Measurements from ENCODE around the gene PITPNM1.

Gene PITPNM1

DNA sequence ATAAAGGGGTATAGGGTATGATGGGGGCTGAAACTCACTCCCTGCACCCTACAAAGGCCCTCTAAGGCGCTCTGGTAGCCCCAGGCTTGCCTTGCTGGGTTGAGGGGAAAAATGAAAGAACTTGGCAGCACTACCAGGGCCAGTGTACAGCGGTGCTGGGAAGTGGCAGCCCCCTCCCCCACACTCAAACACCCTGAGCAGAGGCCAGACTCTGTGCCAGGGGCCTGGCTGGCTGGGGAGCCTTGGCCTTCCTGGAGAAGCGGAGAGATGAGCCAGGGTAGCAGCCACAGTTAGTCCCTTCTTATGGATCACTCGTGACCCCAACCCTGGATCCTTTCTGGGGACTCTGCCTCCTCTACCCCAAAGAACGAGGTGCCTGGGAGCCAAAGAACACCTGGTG, 38.8 kb downstream of the PITPNM1 start:
- DNase-seq (ENCODE audit: low read depth): no peak

- peak; percentile 17 for DNase-seq (ENCODE audit: low read depth)
Observed at GRCh38 chr11:67465530-67465929, 39.6 kb downstream of the PITPNM1 start.

DNA sequence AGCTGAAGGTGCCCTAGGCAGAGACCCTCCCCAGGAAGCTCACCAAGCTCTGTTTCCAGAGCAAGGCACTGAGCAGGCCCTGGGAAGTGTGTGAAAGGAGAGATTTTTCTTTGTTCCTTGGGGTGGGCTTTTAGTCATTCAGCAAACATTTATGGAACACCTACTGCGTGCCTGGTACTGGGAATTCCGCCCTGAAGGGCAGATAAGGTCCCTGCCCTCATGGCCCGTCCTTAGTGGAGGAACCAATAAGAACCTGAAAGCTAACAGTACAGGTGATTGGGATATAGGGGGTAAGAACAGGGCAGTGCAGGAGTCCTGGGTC, 40.0 kb downstream of the PITPNM1 start:
- no peak for DNase-seq (ENCODE audit: low read depth)

- DNase-seq (ENCODE audit: low read depth): peak; percentile 34
Observed at GRCh38 chr11:67464411-67465188, 40.6 kb downstream of the PITPNM1 start.

- no peak for DNase-seq (ENCODE audit: low read depth)
Observed at GRCh38 chr11:67463680-67464410, 41.3 kb downstream of the PITPNM1 start.

- DNase-seq (ENCODE audit: low read depth): no peak
Observed at GRCh38 chr11:67463186-67463585, 42.0 kb downstream of the PITPNM1 start.

DNA sequence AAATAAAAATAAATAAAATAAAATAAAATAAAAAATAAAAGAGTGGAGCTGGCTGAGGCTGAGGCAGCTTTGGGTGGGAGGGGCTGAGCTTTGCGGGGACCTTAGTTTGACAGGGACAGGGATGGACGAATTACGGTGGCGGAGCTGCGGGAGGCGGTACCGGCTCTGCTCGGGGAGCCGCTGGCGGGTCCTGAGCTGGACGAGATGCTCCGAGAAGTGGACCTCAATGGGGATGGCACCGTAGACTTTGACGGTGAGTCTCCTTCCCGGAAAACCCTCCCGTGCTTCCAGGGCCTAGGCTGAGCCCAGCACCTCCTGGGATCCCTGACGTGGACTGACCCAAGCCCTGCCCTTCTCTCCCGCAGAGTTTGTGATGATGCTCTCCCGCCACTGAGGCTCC, 46.9 kb downstream of the PITPNM1 start:
- DNase-seq (ENCODE audit: low read depth): no peak

DNA sequence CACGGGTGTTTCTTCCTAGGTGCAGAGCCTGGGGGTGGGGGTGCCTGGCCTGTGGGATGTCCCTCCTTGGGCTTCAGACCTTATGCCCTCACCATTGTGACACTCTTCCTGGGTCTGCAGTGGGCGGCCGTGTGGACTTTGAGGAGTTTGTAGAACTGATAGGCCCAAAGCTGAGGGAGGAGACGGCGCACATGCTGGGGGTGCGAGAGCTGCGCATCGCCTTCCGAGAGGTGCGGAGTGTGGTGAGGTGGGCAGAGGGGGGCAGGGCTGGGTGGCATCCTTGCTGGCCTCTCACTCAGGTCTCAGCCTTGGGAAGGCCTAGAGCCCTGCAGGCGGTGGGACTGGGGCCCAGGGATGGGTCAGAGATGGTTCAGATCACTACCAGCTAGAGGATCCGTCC, 47.7 kb downstream of the PITPNM1 start:
- DNase-seq (ENCODE audit: low read depth): no peak

- no peak for DNase-seq (ENCODE audit: low read depth)
Observed at GRCh38 chr11:67456068-67456705, 49.0 kb downstream of the PITPNM1 start.

GRCh38 chr11:67455054-67455453, 50.1 kb downstream of the PITPNM1 start, which contains the start of gene CABP4:
CABP4 (plus strand) TSS chr11:67455354; CDS start chr11:67455424, 70 bp downstream.
- no peak for DNase-seq (ENCODE audit: low read depth)

- no peak for DNase-seq (ENCODE audit: low read depth)
Observed at GRCh38 chr11:67453816-67454732, 51.1 kb downstream of the PITPNM1 start.

DNA sequence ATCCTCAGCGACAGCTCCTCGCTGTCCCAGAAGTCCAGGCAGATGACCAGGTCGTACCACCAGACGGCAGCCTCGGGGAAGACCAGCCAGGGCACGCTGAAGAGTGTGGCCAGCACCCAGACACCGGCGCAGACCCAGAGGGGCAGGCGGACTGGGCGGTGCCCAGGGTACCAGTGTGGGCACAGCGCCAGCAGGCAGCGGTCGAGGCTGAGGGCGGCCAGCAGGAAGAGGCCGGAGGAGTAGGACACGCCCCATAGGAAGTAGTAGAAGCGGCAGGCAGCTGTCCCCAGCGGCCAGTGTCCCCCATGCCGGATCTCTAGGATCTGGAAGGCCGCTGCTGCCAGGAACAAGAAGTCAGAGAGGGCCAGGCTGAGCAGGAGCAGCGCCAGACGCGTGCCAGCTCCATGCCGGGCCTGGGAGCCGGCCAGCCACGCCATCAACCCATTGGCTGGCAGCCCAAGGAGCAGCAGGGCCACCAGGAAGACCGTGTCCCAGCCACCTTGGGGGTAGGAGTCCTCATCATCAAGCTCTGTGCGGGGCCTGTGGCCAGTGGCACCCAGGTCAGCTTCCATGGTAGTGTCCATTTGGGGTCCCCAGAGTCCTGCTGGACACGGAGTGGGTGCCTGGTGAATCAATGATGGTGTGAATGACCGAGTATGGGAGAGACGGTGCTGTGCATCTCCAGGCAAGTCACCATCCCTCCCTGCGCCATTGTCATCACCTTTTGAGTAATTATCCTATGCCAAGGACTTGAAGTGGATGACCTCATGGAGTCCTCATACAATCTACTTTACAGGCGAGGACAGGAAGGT, 52.8 kb downstream of the PITPNM1 start, which contains the start of gene GPR152:
Gene GPR152 (minus strand): TSS at position 589 of the 812 bp plus-strand sequence. CDS start 5 bp downstream, at position 584.
- no peak for DNase-seq (ENCODE audit: low read depth)

GRCh38 chr11:67451658-67451976, 53.5 kb downstream of the PITPNM1 start:
- no peak for DNase-seq (ENCODE audit: low read depth)

- no peak for DNase-seq (ENCODE audit: low read depth)
Observed at GRCh38 chr11:67450796-67451657, 54.1 kb downstream of the PITPNM1 start.

- DNase-seq (ENCODE audit: low read depth): no peak
Observed at GRCh38 chr11:67449116-67449844, 55.9 kb downstream of the PITPNM1 start.

GRCh38 chr11:67448220-67448609, 56.9 kb downstream of the PITPNM1 start:
- no peak for DNase-seq (ENCODE audit: low read depth)

- no peak for DNase-seq (ENCODE audit: low read depth)
Observed at GRCh38 chr11:67445515-67445914, 59.6 kb downstream of the PITPNM1 start.

DNA sequence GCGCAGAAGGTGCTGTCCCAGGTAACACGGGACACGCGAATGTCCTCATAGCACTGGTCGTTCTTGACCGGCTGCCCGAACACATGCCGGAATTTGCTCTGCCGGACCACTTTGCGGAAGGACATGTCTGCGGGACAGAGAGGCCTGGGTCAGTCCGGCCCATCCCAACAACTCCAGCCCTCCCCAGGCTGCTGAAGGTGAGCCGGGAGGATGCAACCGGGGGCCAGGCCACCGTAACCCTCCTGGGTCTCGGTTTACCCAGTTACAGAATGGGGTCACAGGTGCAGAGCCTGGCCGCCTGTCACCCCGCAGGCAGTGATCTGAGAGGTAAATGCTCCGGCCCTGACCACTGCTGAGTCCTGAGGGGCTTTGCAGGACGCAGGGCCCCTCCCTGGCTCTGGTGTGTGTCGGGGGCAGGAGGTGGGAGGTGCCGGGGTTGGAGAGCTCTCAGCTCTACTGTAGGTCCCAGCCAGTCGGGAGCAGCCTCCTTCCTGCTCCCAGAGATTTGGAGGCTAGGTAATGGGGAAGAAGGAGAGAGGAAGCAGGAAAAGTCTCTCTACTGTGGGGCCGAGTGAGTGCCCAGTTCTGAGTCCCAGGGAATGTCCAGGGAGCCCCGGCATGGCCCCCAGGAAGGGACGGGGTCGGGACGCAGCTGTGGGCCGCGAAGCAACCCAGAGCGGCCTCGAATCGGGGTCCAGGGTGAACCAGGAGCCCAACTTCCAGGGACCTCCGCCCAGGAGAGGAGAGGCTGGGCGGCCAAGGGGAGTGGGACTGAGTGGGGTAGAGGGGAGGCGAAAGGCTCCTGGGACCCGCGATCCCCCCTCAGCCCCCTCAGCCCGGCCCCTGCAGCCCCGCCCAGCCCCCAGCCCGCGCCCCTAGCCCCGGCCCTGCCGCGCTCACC, 62.4 kb downstream of the PITPNM1 start:
- no peak for DNase-seq (ENCODE audit: low read depth)

Data from fibroblast of the conjunctiva (primary cell).